Endothelial cell of umbilical vein (primary cell): Measurements from ENCODE around the gene NDUFA8. TPM values are rescaled to one million over a fixed set of nuclear protein-coding genes. Genes with fewer than 3 reads are reported as not detected.

ENCODE experiments used
- BruUV-seq: library from RNA; stranded (reverse); fragments of 400-500 nt; replicated peaks from 2 replicates; lab custom pipeline; 2021; lab: Mats Ljungman, UMichigan
- CTCF ChIA-PET: fragments of 300-600, 350-600 bp; sonication (Branson Sonifier 250); formaldehyde crosslinking; loops from one replicate; lab custom pipeline; 2021; ENCODE audit warnings: antibody characterized with exemption, inconsistent platforms; lab: Charles Lee
- POLR2A ChIA-PET: fragments of 300-600, 350-600 bp; sonication (Branson Sonifier 250); formaldehyde crosslinking; loops from one replicate; lab custom pipeline; 2021; ENCODE audit warnings: antibody characterized with exemption, inconsistent platforms; lab: Charles Lee
- DNase-seq: peaks from one replicate; pipeline ENCODE4 v3.0.0-alpha.2; 2011; ENCODE audit warnings: low read depth, low spot score
- FAIRE-seq: peaks from 2 replicates; lab custom pipeline; 2011; peaks lifted over from hg19 to GRCh38; lab: Jason Lieb, UNC
- H2AFZ ChIP-seq: 2 replicates; pipeline ENCODE4 v1.6.0; 2012; ENCODE audit warnings: low read depth, low read length, control low read depth, inconsistent platforms
- H3K27ac ChIP-seq: 2 replicates; pipeline ENCODE4 v1.5.1; 2011; ENCODE audit warnings: low read depth, mild to moderate bottlenecking, control low read depth, low read length, moderate library complexity; ENCODE audit not compliant: insufficient read depth
- H3K27me3 ChIP-seq, 2 experiments: 2 replicates each; pipeline versions ENCODE4 v1.6.0 to v1.6.1; 2011; ENCODE audit warnings: low read length in 2 of 2, mixed read lengths in 1 of 2; ENCODE audit not compliant: control insufficient read depth in 2 of 2, insufficient read depth in 2 of 2
- H3K36me3 ChIP-seq, 2 experiments: 2 replicates in 1 of 2; 3 replicates in 1 of 2; pipeline ENCODE4 v1.5.1; 2011; ENCODE audit warnings: low read length in 2 of 2, mild to moderate bottlenecking in 1 of 2, moderate library complexity in 1 of 2; ENCODE audit not compliant: control insufficient read depth in 2 of 2, insufficient read depth in 2 of 2; ENCODE audit errors: extremely low read depth in 1 of 2
- H3K4me1 ChIP-seq: 3 replicates; pipeline ENCODE4 v1.5.1; 2011; ENCODE audit warnings: mild to moderate bottlenecking, low read length; ENCODE audit not compliant: control insufficient read depth, insufficient read depth; ENCODE audit errors: extremely low read depth
- H3K4me2 ChIP-seq: 2 replicates; pipeline ENCODE4 v1.6.1; 2011; ENCODE audit warnings: low read length, control low read depth, mixed read lengths; ENCODE audit not compliant: insufficient read depth
- H3K4me3 ChIP-seq, 3 experiments: fragments of 200-600 bp in 1 of 3; sonication (generic), shearing (Covaris generic) in 1 of 3; replicated peaks in 1 of 3; 2 replicates each; pipeline ENCODE4 v1.5.1; 2011 to 2016; ENCODE audit warnings: control low read depth in 3 of 3, low read length in 3 of 3, mild to moderate bottlenecking in 2 of 3, inconsistent platforms in 1 of 3, low read depth in 1 of 3, moderate library complexity in 1 of 3; ENCODE audit not compliant: insufficient read depth in 1 of 3
- H3K79me2 ChIP-seq: 2 replicates; pipeline ENCODE4 v1.6.0; 2012; ENCODE audit warnings: low read length, inconsistent platforms; ENCODE audit not compliant: control insufficient read depth, insufficient read depth
- H3K9ac ChIP-seq: replicated peaks from 2 replicates; pipeline ENCODE3; 2011; ENCODE audit warnings: low read length, control low read depth; ENCODE audit not compliant: insufficient read depth; ENCODE audit errors: extremely low read depth
- H3K9me1 ChIP-seq: replicated peaks from 3 replicates; pipeline ENCODE4 v1.6.0; 2011; ENCODE audit warnings: mild to moderate bottlenecking, low read length; ENCODE audit not compliant: control insufficient read depth, insufficient read depth; ENCODE audit errors: extremely low read depth
- H3K9me3 ChIP-seq: replicated peaks from 2 replicates; pipeline ENCODE4 v1.5.1; 2012; ENCODE audit warnings: low read length, inconsistent platforms; ENCODE audit not compliant: control insufficient read depth, insufficient read depth
- H4K20me1 ChIP-seq: replicated peaks from 2 replicates; pipeline ENCODE3; 2011; ENCODE audit warnings: mild to moderate bottlenecking, low read length; ENCODE audit not compliant: control insufficient read depth, insufficient read depth; ENCODE audit errors: extremely low read depth
- JUN ChIP-seq: IDR thresholded peaks from 2 replicates; pipeline ENCODE4 v1.6.1; 2011; ENCODE audit warnings: borderline replicate concordance, low read depth; ENCODE audit not compliant: insufficient read length, insufficient read depth
- MYC ChIP-seq: IDR thresholded peaks from one replicate; pipeline ENCODE4 v1.6.1; 2011; ENCODE audit warnings: mild to moderate bottlenecking, low read depth, low read length
- POLR2AphosphoS5 ChIP-seq: IDR thresholded peaks from 2 replicates; pipeline ENCODE4 v1.6.1; 2012; ENCODE audit warnings: low read depth, mild to moderate bottlenecking, control low read depth, low read length, moderate library complexity; ENCODE audit not compliant: insufficient read depth
- dilution Hi-C: fragments of 300-500 bp; cut with MboI; formaldehyde crosslinking; loops from one replicate; pipeline ENCODE4 v1.15.0; 2019; ENCODE audit warnings: low sequenced_read_pairs; ENCODE audit not compliant: extremely low pct_ligation_motif_present
- intact Hi-C: fragments of 100-400 bp; cut with micrococcal nuclease; formaldehyde crosslinking; loops from one replicate; pipeline ENCODE4 v1.10.0; 2022
- polyA plus RNA-seq, 4 experiments: library from polyadenylated mRNA; depleted of rRNA in 3 of 4; stranded (reverse) in 3 of 4; unstranded in 1 of 4; fragments of >200 nt; gene quantifications; 2 replicates each; pipeline versions ENCODE4 v1.2.1 to v1.2.3, GENCODE V29; 2011 to 2012; ENCODE audit warnings: missing spikeins in 1 of 4
- total RNA-seq: library from RNA; stranded (reverse); gene quantifications from 2 replicates; pipeline ENCODE4 v1.2.3, GENCODE V29; 2021

The NDUFA8 gene
- total and polyA plus RNA-seq, 2 donors (not counting 3 experiments of a cell fraction or from before 2014, with no cell fraction given): 68.2 to 100 TPM

DNA sequence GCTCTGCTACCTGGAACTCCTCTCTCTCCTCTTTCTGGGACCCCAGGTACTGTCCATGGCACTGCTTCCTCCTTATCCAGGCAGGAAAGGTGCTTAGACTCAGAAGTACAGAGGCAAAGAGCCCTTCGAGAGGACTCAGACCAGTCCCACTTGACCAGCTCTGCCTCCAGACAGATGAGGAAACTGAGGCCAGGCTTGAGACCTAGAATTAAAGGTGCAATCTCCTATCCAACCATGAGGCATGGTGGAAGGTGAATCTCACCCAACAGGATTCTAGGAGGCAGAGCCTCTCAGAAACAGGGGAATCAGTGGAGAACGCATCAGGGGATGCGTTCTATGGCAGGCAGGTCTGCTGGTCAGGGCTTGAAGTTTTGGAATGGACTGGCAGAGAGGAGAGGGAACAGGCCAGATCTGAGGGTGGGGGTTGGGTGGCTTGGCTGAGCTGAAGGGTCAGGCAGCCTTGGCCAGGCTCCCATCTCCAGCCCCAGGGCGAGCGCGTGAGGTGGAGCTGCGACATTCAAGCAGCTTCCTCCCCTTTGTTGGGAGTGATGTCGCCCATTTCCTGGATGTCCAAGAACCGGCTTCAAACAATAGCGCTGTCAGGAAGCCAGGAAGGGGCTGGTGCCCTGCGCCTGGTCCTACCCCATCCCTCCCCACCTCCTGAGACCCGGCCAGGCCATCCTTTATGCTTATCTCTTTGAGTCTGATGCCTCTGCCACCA, 26.2 kb downstream of the NDUFA8 start:
- Histone ChIP-seq H3K36me3 (no peaks in the 10 kb centered on the region), H3K9ac (no peak overlapping the region), H3K9me1 (no peaks in the 10 kb centered on the region), H3K9me3 (no peaks in the 10 kb centered on the region), H3K4me3 (no peak overlapping the region), H2AFZ (peak overlapping the region; percentile 3), H4K20me1 (no peaks in the 10 kb centered on the region), H3K27me3 (no peaks in the 10 kb centered on the region), H3K4me1 (peaks cover 26% of the 10 kb centered on the region), H3K4me2 (no peak overlapping the region), H3K79me2 (no peaks in the 10 kb centered on the region), H3K27ac (peak overlapping the region; percentile 3)
- BruUV-seq: no TSS peak
- dilution Hi-C loops: no loop called here
- FAIRE-seq (peak; percentile 94), DNase-seq (peak; percentile 55)
- CTCF ChIA-PET: interaction anchor here (0.6 to 6.1 kb wide), 10 partner anchors 9 to 330 kb away, joined by 3 to 73 read pairs (median 5); no protein-coding TSS in a partner anchor
- intact Hi-C loops: loop anchor here (1.0 kb wide), 1 partner anchor 10 kb away; no protein-coding TSS in a partner anchor
- peak; percentile 38 for TF ChIP-seq POLR2AphosphoS5
- no peak for TF ChIP-seq MYC
- POLR2A ChIA-PET: interaction anchor here (0.6 to 1.2 kb wide), 2 partner anchors 10 to 172 kb away, joined by 3 to 4 read pairs; no protein-coding TSS in a partner anchor

GRCh38 chr9:122132539-122132938, 27.0 kb downstream of the NDUFA8 start:
- peaks cover 35% of the 10 kb centered on the region for H3K4me1 ChIP-seq
- H4K20me1 ChIP-seq: no peaks in the 10 kb centered on the region
- dilution Hi-C loops (no loop called here), intact Hi-C loops (no loop called here)
- DNase-seq: no peak
- H2AFZ ChIP-seq: no peak overlapping the region
- no peak for TF ChIP-seq JUN
- no peak for TF ChIP-seq MYC
- no peak overlapping the region for H3K4me3 ChIP-seq
- FAIRE-seq: no peak
- H3K36me3 ChIP-seq: no peaks in the 10 kb centered on the region
- H3K27me3 ChIP-seq: no peaks in the 10 kb centered on the region
- no peaks in the 10 kb centered on the region for H3K9me3 ChIP-seq
- no TSS peak for BruUV-seq
- no peaks in the 10 kb centered on the region for H3K79me2 ChIP-seq
- ChIA-PET CTCF (interaction anchor here (1.0 to 6.1 kb wide), 5 partner anchors 8 to 218 kb away, joined by 4 to 73 read pairs (median 25); no protein-coding TSS in a partner anchor), POLR2A (no interaction called here)
- H3K9ac ChIP-seq: no peak overlapping the region
- no peak overlapping the region for H3K27ac ChIP-seq
- no peak overlapping the region for H3K4me2 ChIP-seq
- H3K9me1 ChIP-seq: no peaks in the 10 kb centered on the region
